Immature natural killer cell (primary cell): ENCODE measurements around the gene EGLN2. TPM values are rescaled to one million over a fixed set of nuclear protein-coding genes. Genes with fewer than 3 reads are reported as not detected.
"Not testable (repeated sequence)": the region's sequence is repeated elsewhere in the genome, so short reads cannot be mapped to it uniquely, and the experiment has no call there.

Experiments
- DNase-seq, 3 donors: peaks; one replicate each; pipeline ENCODE4 v3.0.0; 2022; ENCODE audit warnings: mixed read lengths in 1 of 3
- H3K27ac Mint-ChIP-seq, 6 donors: one replicate each; pipeline ENCODE4 v1.8.0; 2020; ENCODE audit warnings: mixed read lengths in 6 of 6, mild to moderate bottlenecking in 5 of 6, inconsistent platforms in 4 of 6, moderate library complexity in 3 of 6
- H3K27me3 Mint-ChIP-seq, 3 donors: one replicate each; pipeline ENCODE4 v1.8.0; 2020 to 2021; ENCODE audit warnings: low read depth in 3 of 3, mild to moderate bottlenecking in 3 of 3, mixed read lengths in 3 of 3, moderate library complexity in 3 of 3, inconsistent platforms in 1 of 3
- H3K36me3 Mint-ChIP-seq, 3 donors: one replicate each; pipeline ENCODE4 v1.8.0; 2020; ENCODE audit warnings: mixed read lengths in 3 of 3, inconsistent platforms in 2 of 3, mild to moderate bottlenecking in 2 of 3
- H3K4me1 Mint-ChIP-seq, 2 donors: one replicate each; pipeline ENCODE4 v1.8.0; 2020; ENCODE audit warnings: inconsistent platforms in 2 of 2, mild to moderate bottlenecking in 2 of 2, mixed read lengths in 2 of 2, moderate library complexity in 1 of 2
- H3K4me3 Mint-ChIP-seq, 5 donors: one replicate each; pipeline ENCODE4 v1.8.0; 2020; ENCODE audit warnings: mild to moderate bottlenecking in 5 of 5, mixed read lengths in 5 of 5, inconsistent platforms in 3 of 5, moderate library complexity in 3 of 5
- H3K9me3 Mint-ChIP-seq, 6 donors: one replicate each; pipeline ENCODE4 v1.8.0; 2020; ENCODE audit warnings: mild to moderate bottlenecking in 6 of 6, mixed read lengths in 6 of 6, inconsistent platforms in 4 of 6, moderate library complexity in 3 of 6
- polyA plus RNA-seq, 3 donors: library from polyadenylated mRNA; unstranded; fragments of 300-500 nt; fragmentation: Illumina TruSeq; gene quantifications; one replicate each; pipeline ENCODE4 v1.2.3, GENCODE V29; 2021

The EGLN2 gene
- polyA plus RNA-seq, 3 donors from 2014 or later, result 88.4 to 124 (median 101) TPM

DNA sequence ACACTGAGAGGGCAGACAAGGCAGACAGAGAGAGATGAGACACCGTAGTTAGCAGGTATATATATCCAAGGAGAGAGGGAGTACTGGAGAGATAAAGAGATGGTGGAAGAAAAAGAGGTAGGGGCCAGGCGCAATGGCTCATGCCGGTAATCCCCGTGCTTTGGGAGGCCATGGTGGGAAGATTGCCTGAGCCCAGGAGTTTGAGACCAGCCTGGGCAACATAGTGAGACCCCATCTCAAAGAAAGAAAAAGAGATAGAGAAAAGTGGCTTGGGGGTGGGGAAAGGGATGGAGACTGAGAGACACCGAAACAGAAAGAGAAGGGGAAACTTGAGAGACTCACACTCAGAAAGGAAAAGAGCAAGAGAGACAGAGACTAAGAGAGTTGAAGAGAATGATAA, 18.4 kb upstream of the EGLN2 start:
- Mint-ChIP-seq H3K27ac (peak overlapping the region; percentile 14 to 76 (median 61)), H3K4me1 (peaks cover 36 to 46% of the 10 kb centered on the region in 2 donors), H3K27me3 (peaks cover 15 to 17% (median 17%) of the 10 kb centered on the region in 3 donors), H3K36me3 (peaks cover 3 to 19% (median 13%) of the 10 kb centered on the region in 3 donors), H3K4me3 (peak overlapping the region in 3 of 5 donors; percentile 8 to 60 (median 18)), H3K9me3 (no peaks in the 10 kb centered on the region)
- no peak for DNase-seq

- no peak for DNase-seq
- H3K27ac Mint-ChIP-seq, result peak overlapping the region in 3 of 6 donors; percentile 2 to 50 (median 24)
- H3K36me3 Mint-ChIP-seq, result peaks cover 3 to 19% (median 13%) of the 10 kb centered on the region in 3 donors
- H3K9me3 Mint-ChIP-seq, result no peaks in the 10 kb centered on the region
- H3K4me1 Mint-ChIP-seq, result peaks cover 34 to 44% of the 10 kb centered on the region in 2 donors
- no peak overlapping the region for H3K4me3 Mint-ChIP-seq
- H3K27me3 Mint-ChIP-seq, result peaks cover 15 to 17% (median 17%) of the 10 kb centered on the region in 3 donors
These were observed 17.9 kb upstream of the EGLN2 start for GRCh38 chr19:40781140-40781539.

DNA sequence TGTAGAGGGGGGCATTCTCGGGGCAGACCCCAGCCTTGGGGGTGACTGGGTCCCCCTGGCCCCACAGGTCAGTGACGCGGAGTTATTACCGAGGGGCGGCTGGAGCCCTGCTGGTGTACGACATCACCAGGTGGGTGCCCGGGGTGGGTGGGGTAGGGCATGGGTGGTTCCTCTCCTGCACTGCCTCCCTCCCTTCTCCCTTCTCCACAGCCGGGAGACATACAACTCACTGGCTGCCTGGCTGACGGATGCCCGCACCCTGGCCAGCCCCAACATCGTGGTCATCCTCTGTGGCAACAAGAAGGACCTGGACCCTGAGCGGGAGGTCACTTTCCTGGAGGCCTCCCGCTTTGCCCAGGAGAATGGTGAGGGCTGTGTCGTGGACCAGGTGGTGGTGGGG, 15.3 kb upstream of the EGLN2 start:
- no peak for DNase-seq
- Mint-ChIP-seq H3K27me3 (peaks cover 0 to 4% (median 4%) of the 10 kb centered on the region in 3 donors), H3K4me3 (no peak overlapping the region), H3K36me3 (peaks cover 3 to 19% (median 13%) of the 10 kb centered on the region in 3 donors), H3K9me3 (no peaks in the 10 kb centered on the region), H3K4me1 (peaks cover 20 to 23% of the 10 kb centered on the region in 2 donors), H3K27ac (no peak overlapping the region)

DNA sequence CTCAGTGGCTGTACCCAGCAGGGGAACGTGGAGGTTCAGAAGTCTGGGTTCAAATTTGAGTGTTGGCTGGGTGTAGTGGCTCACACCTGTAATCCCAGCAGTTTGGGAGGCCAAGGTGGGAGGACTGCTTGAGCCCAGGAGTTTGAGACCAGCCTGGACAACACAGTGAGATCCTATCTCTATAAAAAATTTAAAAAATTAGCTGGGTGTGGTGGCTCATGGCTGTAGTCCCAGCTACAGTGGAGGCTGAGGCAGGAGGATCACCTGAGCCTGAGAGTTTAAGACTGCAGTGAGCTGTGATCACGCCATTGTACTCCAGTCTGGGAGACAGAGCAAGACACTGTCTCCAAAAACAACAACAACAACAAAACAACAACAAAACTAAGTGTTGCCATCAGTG, 14.8 kb upstream of the EGLN2 start:
- not testable (repeated sequence) for H3K4me3 Mint-ChIP-seq
- H3K27ac Mint-ChIP-seq, result peak overlapping the region in 4 of 6 donors; percentile 9 to 23 (median 16)

DNA sequence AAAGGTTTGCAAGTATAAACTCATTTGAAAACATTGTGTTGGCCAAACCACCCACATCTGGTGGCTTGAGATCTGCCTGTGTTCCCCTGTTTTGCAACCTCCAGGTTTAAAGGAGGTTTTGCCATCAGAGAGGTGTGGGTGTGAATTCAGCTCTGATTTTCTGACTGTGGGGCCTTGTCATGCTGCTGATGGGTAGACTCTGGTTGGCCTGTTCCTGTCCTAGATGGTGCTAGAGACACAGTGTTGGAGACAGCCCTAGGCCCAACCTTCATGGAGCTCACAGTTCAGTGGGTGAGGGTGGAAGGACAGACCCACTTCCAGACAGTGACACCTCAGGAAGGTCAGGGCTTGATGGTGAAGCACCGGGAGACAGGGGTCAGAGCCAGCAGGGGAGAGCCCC, 13.5 kb upstream of the EGLN2 start:
- no peak overlapping the region for H3K4me3 Mint-ChIP-seq
- peaks cover 11 to 12% of the 10 kb centered on the region in 2 donors for H3K4me1 Mint-ChIP-seq
- H3K27ac Mint-ChIP-seq, result peak overlapping the region in 4 of 6 donors; percentile 13 to 71 (median 44)
- no peak for DNase-seq
- peaks cover 0 to 4% (median 2%) of the 10 kb centered on the region in 3 donors for H3K27me3 Mint-ChIP-seq
- peaks cover 3 to 20% (median 20%) of the 10 kb centered on the region in 3 donors for H3K36me3 Mint-ChIP-seq
- H3K9me3 Mint-ChIP-seq, result no peaks in the 10 kb centered on the region

More for the DNA sequence above, 14.8 kb upstream of the EGLN2 start:
- not testable (repeated sequence) for H3K27me3 Mint-ChIP-seq, DNase-seq, H3K9me3 Mint-ChIP-seq
- peaks cover 16 to 19% of the 10 kb centered on the region in 2 donors for H3K4me1 Mint-ChIP-seq
- H3K36me3 Mint-ChIP-seq, result peaks cover 3 to 19% (median 13%) of the 10 kb centered on the region in 3 donors

DNA sequence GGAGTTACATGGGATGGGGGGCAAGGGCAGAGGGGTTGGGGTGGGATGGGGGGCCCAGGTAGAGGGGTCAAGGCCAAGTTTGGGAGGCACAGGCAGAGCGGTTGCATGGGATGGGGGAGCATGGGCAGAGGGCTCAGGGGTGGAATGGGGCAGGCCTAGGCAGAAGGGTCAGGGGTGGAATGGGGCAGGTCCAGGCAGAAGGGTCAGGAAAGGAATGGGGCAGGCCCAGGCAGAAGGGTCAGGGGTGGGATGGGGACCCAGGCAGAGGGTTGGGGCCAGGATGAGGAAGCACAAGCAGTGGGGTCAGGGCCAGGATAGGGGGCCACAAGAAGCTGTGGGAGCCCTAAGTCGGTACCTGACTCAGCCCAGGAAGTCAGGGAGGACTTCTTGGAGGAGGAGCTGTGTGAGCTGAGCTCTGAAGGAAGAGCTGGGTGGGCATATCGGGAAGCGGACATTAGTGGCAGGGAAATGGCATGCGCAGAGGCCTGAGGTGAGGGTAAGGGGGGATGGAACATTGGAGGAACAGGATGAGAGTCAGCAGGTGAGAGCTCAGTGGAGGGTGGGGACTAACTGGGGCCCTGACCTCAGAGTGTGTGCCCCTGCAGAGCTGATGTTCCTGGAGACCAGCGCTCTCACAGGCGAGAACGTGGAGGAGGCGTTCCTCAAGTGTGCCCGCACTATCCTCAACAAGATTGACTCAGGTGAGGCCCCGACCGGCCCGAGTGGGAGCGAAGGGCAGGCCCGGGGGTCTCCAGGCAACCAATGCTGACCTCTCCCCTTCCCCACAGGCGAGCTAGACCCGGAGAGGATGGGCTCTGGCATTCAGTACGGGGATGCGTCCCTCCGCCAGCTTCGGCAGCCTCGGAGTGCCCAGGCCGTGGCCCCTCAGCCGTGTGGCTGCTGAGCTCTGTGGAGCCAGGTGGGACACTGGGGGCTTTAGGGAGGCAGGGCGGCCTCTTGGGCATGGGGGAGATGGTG, 12.6 kb upstream of the EGLN2 start:
- Mint-ChIP-seq H3K4me1 (peaks cover 10 to 11% of the 10 kb centered on the region in 2 donors), H3K4me3 (no peak overlapping the region), H3K9me3 (no peaks in the 10 kb centered on the region), H3K27ac (peak overlapping the region in 3 of 6 donors; percentile 34 to 67 (median 63)), H3K27me3 (peaks cover 0 to 4% (median 2%) of the 10 kb centered on the region in 3 donors), H3K36me3 (peaks cover 3 to 19% (median 17%) of the 10 kb centered on the region in 3 donors)
- DNase-seq, result no peak

DNA sequence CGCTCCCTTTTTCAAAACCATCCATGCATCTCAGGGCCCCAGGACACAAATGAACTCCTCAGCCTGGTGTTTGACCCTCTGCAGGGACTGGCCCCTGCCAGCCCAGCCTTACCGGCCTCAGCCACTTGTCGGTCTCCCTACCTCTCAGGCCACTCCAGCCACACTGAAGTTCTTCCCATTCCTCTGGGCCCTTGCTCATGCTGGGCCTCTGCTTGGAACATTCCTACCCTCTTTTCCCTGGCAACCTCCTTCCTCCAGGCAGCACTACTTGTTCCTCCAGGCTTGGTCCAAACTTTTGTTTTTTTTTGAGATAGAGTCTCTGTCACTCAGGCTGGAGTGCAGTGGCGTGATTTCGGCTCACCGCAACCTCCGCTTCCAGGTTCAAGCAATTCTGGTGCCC, 7.6 kb upstream of the EGLN2 start:
- Mint-ChIP-seq H3K27me3 (peaks cover 0 to 3% (median 2%) of the 10 kb centered on the region in 3 donors), H3K27ac (peak overlapping the region; percentile 47 to 93 (median 88)), H3K36me3 (peaks cover 6 to 14% (median 13%) of the 10 kb centered on the region in 3 donors), H3K4me1 (peaks cover 28 to 29% of the 10 kb centered on the region in 2 donors), H3K9me3 (no peaks in the 10 kb centered on the region), H3K4me3 (peak overlapping the region in 1 of 5 donors; percentile 30)
- DNase-seq, result no peak

GRCh38 chr19:40791996-40792395, 7.0 kb upstream of the EGLN2 start:
- peak overlapping the region; percentile 90 to 95 (median 92) for H3K27ac Mint-ChIP-seq
- no peak for DNase-seq
- peaks cover 28 to 29% of the 10 kb centered on the region in 2 donors for H3K4me1 Mint-ChIP-seq
- H3K4me3 Mint-ChIP-seq, result peak overlapping the region; percentile 63 to 80 (median 73)
- peaks cover 0 to 4% (median 3%) of the 10 kb centered on the region in 3 donors for H3K27me3 Mint-ChIP-seq
- peaks cover 6 to 14% (median 13%) of the 10 kb centered on the region in 3 donors for H3K36me3 Mint-ChIP-seq
- no peaks in the 10 kb centered on the region for H3K9me3 Mint-ChIP-seq

DNA sequence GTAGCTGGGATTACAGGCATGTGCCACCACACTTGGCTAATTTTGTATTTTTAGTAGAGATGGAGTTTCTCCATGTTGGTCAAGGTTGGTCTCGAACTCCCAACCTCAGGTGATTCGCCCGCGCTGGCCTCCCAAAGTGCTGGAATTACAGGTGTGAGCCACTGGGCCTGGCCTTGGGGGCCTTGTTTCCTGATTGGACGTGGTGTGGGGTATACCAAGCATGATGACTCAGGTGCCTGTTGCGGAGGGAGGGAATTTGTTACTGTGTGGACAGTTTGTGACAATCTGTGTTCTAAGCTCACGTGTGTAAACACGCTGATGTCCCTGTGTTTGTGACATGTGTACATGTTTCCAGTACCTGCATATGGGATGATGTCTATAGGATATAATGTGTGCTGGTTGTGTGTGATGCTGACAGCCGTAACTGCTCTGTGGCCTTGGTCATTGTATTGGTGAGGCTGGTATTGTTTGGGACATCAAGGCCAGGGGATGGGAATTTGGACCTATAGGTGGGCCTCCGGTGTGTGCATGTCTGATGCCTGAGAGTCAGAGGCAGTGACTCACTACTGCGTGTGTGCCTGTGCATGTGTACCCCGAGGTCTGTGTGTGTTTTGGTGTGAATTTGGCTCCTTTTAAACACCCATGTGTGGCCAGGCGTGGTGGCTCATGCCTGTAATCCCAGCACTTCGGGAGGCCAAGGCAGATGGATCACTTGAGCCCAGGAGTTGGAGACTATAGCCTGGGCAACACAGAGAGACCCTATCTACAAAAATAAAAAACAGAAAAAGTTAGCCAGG, 1.6 kb upstream of the EGLN2 start:
- H3K4me3 Mint-ChIP-seq, result peak overlapping the region; percentile 93 to 100 (median 98)
- H3K4me1 Mint-ChIP-seq, result peaks cover 46 to 49% of the 10 kb centered on the region in 2 donors
- peaks cover 10 to 25% (median 18%) of the 10 kb centered on the region in 3 donors for H3K27me3 Mint-ChIP-seq
- DNase-seq, result no peak
- no peaks in the 10 kb centered on the region for H3K9me3 Mint-ChIP-seq
- peak overlapping the region; percentile 100 for H3K27ac Mint-ChIP-seq
- H3K36me3 Mint-ChIP-seq, result peaks cover under 1 to 16% (median 8%) of the 10 kb centered on the region in 3 donors

- H3K9me3 Mint-ChIP-seq, result no peaks in the 10 kb centered on the region
- DNase-seq, result peak; percentile 68 to 76 (median 74)
- peaks cover 0 to 15% (median 8%) of the 10 kb centered on the region in 3 donors for H3K36me3 Mint-ChIP-seq
- peaks cover 46 to 49% of the 10 kb centered on the region in 2 donors for H3K4me1 Mint-ChIP-seq
- peak overlapping the region; percentile 100 for H3K27ac Mint-ChIP-seq
- H3K27me3 Mint-ChIP-seq, result peaks cover 10 to 30% (median 19%) of the 10 kb centered on the region in 3 donors
- H3K4me3 Mint-ChIP-seq, result peak overlapping the region; percentile 93 to 100 (median 98)
These were observed 868 bp upstream of the EGLN2 start for GRCh38 chr19:40797963-40798682.

- peaks cover 10 to 34% (median 21%) of the 10 kb centered on the region in 3 donors for H3K27me3 Mint-ChIP-seq
- peak overlapping the region; percentile 88 to 100 (median 95) for H3K27ac Mint-ChIP-seq
- H3K4me3 Mint-ChIP-seq, result peak overlapping the region; percentile 88 to 99 (median 92)
- peaks cover 59 to 64% of the 10 kb centered on the region in 2 donors for H3K4me1 Mint-ChIP-seq
- H3K36me3 Mint-ChIP-seq, result peaks cover 0 to 18% (median 15%) of the 10 kb centered on the region in 3 donors
- H3K9me3 Mint-ChIP-seq, result no peaks in the 10 kb centered on the region
- peak in 2 of 3 donors; percentile 43 for DNase-seq
These were observed 757 bp downstream of the EGLN2 start for GRCh38 chr19:40799558-40800338.
